HCT116 (cell line): Measurements from ENCODE around the gene BAHCC1. TPM values are rescaled to one million over a fixed set of nuclear protein-coding genes. Genes with fewer than 3 reads are reported as not detected.
A peak's percentile ranks its signal among the peaks of the same experiment; 100 is the strongest.

ENCODE experiments used
- ATAC-seq: fragments of 200-7000 bp; cut with Tn5 transposase; 2 replicates; pipeline ENCODE4 v1.9.1; 2020; ENCODE audit warnings: mild to moderate bottlenecking, moderate library complexity
- BruUV-seq: library from RNA; stranded (reverse); fragments of 400-500 nt; replicated peaks from 2 replicates; lab custom pipeline; 2021; lab: Mats Ljungman, UMichigan
- CTCF ChIA-PET: fragments of 300-600 bp; sonication (Branson Sonifier 250); formaldehyde crosslinking; loops from one replicate; lab custom pipeline; 2021; ENCODE audit warnings: antibody characterized with exemption; lab: Charles Lee
- POLR2A ChIA-PET: fragments of 300-600, 350-600 bp; sonication (Branson Sonifier 250); formaldehyde crosslinking; loops from one replicate; lab custom pipeline; 2021; ENCODE audit warnings: antibody characterized with exemption; lab: Charles Lee
- RAD21 ChIA-PET, 2 experiments: fragments of 300-600 bp; sonication (Branson Sonifier 250); formaldehyde crosslinking; loops; one replicate each; lab custom pipeline; 2023; ENCODE audit warnings: low total read pairs in 2 of 2; ENCODE audit not compliant: uncharacterized antibody in 2 of 2, unreplicated experiment in 2 of 2, low non-redundant PET in 1 of 2; lab: Charles Lee
- DNase-seq: peaks from one replicate; pipeline ENCODE4 v3.0.0-alpha.2; 2010; ENCODE audit warnings: low read depth, low spot score
- H2AFZ ChIP-seq: fragments of 200-600 bp; shearing (Covaris generic), sonication (generic); 2 replicates; pipeline ENCODE4 v1.6.1; 2017; ENCODE audit warnings: low read depth, mixed run types, mixed read lengths, antibody characterized with exemption, low read length; ENCODE audit not compliant: poor library complexity, severe bottlenecking
- H3K27ac ChIP-seq: 2 replicates; pipeline ENCODE4 v1.5.1; 2012; ENCODE audit warnings: low read depth, low read length
- H3K27me3 ChIP-seq: fragments of 200-600 bp; sonication (generic); 2 replicates; pipeline ENCODE4 v1.6.1; 2016; ENCODE audit warnings: mixed run types, low read length, mixed read lengths; ENCODE audit not compliant: insufficient read depth
- H3K36me3 ChIP-seq, 2 experiments: fragments of 200-500 bp in 1 of 2; fragments of 200-600 bp in 1 of 2; sonication (Bioruptor generic) in 1 of 2; sonication (generic) in 1 of 2; 2 replicates each; pipeline versions ENCODE4 v1.5.1 to v1.6.1; 2014 to 2016; ENCODE audit warnings: low read length in 2 of 2, inconsistent platforms in 1 of 2, mixed read lengths in 1 of 2, mixed run types in 1 of 2; ENCODE audit not compliant: insufficient read depth in 2 of 2, control insufficient read depth in 1 of 2
- H3K4me1 ChIP-seq, 2 experiments: fragments of 200-600 bp in 1 of 2; sonication (generic) in 1 of 2; 2 replicates each; pipeline versions ENCODE4 v1.5.1 to v1.6.1; 2012 to 2017; ENCODE audit warnings: low read length in 2 of 2, inconsistent platforms in 1 of 2, mild to moderate bottlenecking in 1 of 2, mixed read lengths in 1 of 2, mixed run types in 1 of 2, moderate library complexity in 1 of 2; ENCODE audit not compliant: insufficient read depth in 2 of 2, control insufficient read depth in 1 of 2
- H3K4me2 ChIP-seq: fragments of 200-600 bp; sonication (generic); 2 replicates; pipeline ENCODE4 v1.6.1; 2017; ENCODE audit warnings: mixed run types, low read length, mixed read lengths
- H3K4me3 ChIP-seq, 2 experiments: fragments of 200-600 bp in 1 of 2; sonication (generic) in 1 of 2; replicated peaks in 1 of 2; 2 replicates each; pipeline ENCODE4 v1.5.1; 2011 to 2016; ENCODE audit warnings: low read length in 2 of 2, control low read depth in 1 of 2, low read depth in 1 of 2, mild to moderate bottlenecking in 1 of 2, mixed read lengths in 1 of 2, mixed run types in 1 of 2
- H3K79me2 ChIP-seq: fragments of 200-600 bp; sonication (generic); 2 replicates; pipeline ENCODE4 v1.6.1; 2017; ENCODE audit warnings: mild to moderate bottlenecking, mixed run types, low read length, moderate library complexity, mixed read lengths; ENCODE audit not compliant: insufficient read depth
- H3K9ac ChIP-seq: fragments of 200-600 bp; sonication (generic); 2 replicates; pipeline ENCODE4 v1.6.1; 2016; ENCODE audit warnings: low read length, mixed read lengths
- H3K9me2 ChIP-seq: fragments of 200-600 bp; sonication (generic), shearing (Covaris generic); 2 replicates; pipeline ENCODE4 v1.6.1; 2017; ENCODE audit warnings: mixed run types, mild to moderate bottlenecking, moderate library complexity; ENCODE audit not compliant: insufficient read depth
- H3K9me3 ChIP-seq, 2 experiments: fragments of 200-500 bp in 1 of 2; fragments of 200-600 bp in 1 of 2; sonication (Bioruptor generic) in 1 of 2; sonication (generic) in 1 of 2; 2 replicates each; pipeline ENCODE4 v1.6.1; 2014 to 2017; ENCODE audit warnings: low read length in 2 of 2, mixed read lengths in 2 of 2, inconsistent platforms in 1 of 2, low read depth in 1 of 2, mild to moderate bottlenecking in 1 of 2, mixed run types in 1 of 2, moderate library complexity in 1 of 2; ENCODE audit not compliant: control insufficient read depth in 1 of 2, insufficient read depth in 1 of 2
- H4K20me1 ChIP-seq: fragments of 200-600 bp; sonication (generic), shearing (Covaris generic); 2 replicates; pipeline ENCODE4 v1.6.1; 2017; ENCODE audit warnings: mixed run types, mild to moderate bottlenecking, moderate library complexity; ENCODE audit not compliant: insufficient read depth
- CBX3 ChIP-seq: IDR thresholded peaks from 2 replicates; pipeline ENCODE4 v1.6.1; 2012; ENCODE audit warnings: low read depth
- ELF1 ChIP-seq: IDR thresholded peaks from 2 replicates; pipeline ENCODE4 v1.6.1; 2012; ENCODE audit warnings: low read depth, borderline replicate concordance
- EZH2 ChIP-seq: fragments of 200-600 bp; sonication (generic); IDR thresholded peaks from 2 replicates; pipeline ENCODE4 v1.6.1; 2017; ENCODE audit warnings: antibody characterized with exemption, mixed run types
- EZH2phosphoT487 ChIP-seq: fragments of 200-600 bp; IDR thresholded peaks from 2 replicates; pipeline ENCODE4 v1.6.1; 2018; ENCODE audit warnings: antibody characterized with exemption, borderline replicate concordance
- FOSL1 ChIP-seq: IDR thresholded peaks from 2 replicates; pipeline ENCODE4 v1.6.1; 2012; ENCODE audit warnings: low read depth
- MAX ChIP-seq: IDR thresholded peaks from 2 replicates; pipeline ENCODE4 v1.6.1; 2012
- POLR2A ChIP-seq: IDR thresholded peaks from 2 replicates; pipeline ENCODE4 v1.7.0; 2011; ENCODE audit warnings: borderline replicate concordance; ENCODE audit not compliant: insufficient read depth, insufficient read length; ENCODE audit errors: extremely low read depth
- POLR2AphosphoS5 ChIP-seq: IDR thresholded peaks from 2 replicates; pipeline ENCODE4 v1.6.1; 2011; ENCODE audit warnings: mild to moderate bottlenecking, low read depth, low read length, moderate library complexity
- RAD21 ChIP-seq: IDR thresholded peaks from 2 replicates; pipeline ENCODE4 v1.6.1; 2012; ENCODE audit warnings: low read depth, mild to moderate bottlenecking
- REST ChIP-seq: IDR thresholded peaks from 2 replicates; pipeline ENCODE4 v1.6.1; 2012; ENCODE audit warnings: low read depth
- SP1 ChIP-seq: IDR thresholded peaks from 2 replicates; pipeline ENCODE4 v1.6.1; 2012; ENCODE audit warnings: low read depth
- SRF ChIP-seq: IDR thresholded peaks from 2 replicates; pipeline ENCODE4 v1.6.1; 2012; ENCODE audit warnings: low read depth
- ZBTB33 ChIP-seq: IDR thresholded peaks from 2 replicates; pipeline ENCODE4 v1.6.1; 2011; ENCODE audit warnings: mild to moderate bottlenecking, low read length, moderate library complexity; ENCODE audit not compliant: insufficient replicate concordance; ENCODE audit errors: extremely low read depth
- ZFX ChIP-seq: fragments of 450-650 bp; IDR thresholded peaks from 2 replicates; pipeline ENCODE4 v1.6.1; 2017
- ZNF274 ChIP-seq: fragments of 200-500 bp; sonication (Bioruptor generic); IDR thresholded peaks from 2 replicates; pipeline ENCODE4 v1.6.1; 2014; ENCODE audit warnings: mild to moderate bottlenecking, low read depth, low read length, inconsistent platforms
- intact Hi-C: fragments of 100-400 bp; cut with micrococcal nuclease; formaldehyde crosslinking; loops from 2 replicates; pipeline ENCODE4 v1.10.0; 2022
- total RNA-seq: library from RNA; stranded (reverse); gene quantifications from one replicate; pipeline ENCODE4 v1.2.1, GENCODE V29; 2021; ENCODE audit not compliant: unreplicated experiment

Gene BAHCC1
- total RNA-seq, 1 experiment from 2014 or later, result 45.2 TPM

GRCh38 chr17:81499601-81499970, 104.3 kb downstream of the BAHCC1 start:
- H2AFZ ChIP-seq, result no peak overlapping the region
- no TSS peak for BruUV-seq
- ATAC-seq (no peak), DNase-seq (no peak)
- no peak overlapping the region for H3K9ac ChIP-seq
- peak overlapping the region; percentile 9; the same call in 1 of the 2 replicates for H3K4me2 ChIP-seq
- TF ChIP-seq MAX, result no peak
- TF ChIP-seq REST, result no peak
- no peak for TF ChIP-seq POLR2A
- TF ChIP-seq EZH2, result no peak
- TF ChIP-seq ZNF274, result no peak
- no peak for TF ChIP-seq SP1
- no peak for TF ChIP-seq FOSL1
- TF ChIP-seq POLR2AphosphoS5, result no peak
- no peak for TF ChIP-seq ZFX
- TF ChIP-seq ZBTB33, result no peak
- no peak for TF ChIP-seq RAD21
- no peak for TF ChIP-seq SRF
- no peak for TF ChIP-seq CBX3
- TF ChIP-seq ELF1, result no peak
- no peak for TF ChIP-seq EZH2phosphoT487
- H3K9me2 ChIP-seq, result no peaks in the 10 kb centered on the region
- no peak overlapping the region for H3K4me3 ChIP-seq
- ChIA-PET RAD21 (interaction anchor here in 1 of 2 experiments (1.1 kb wide), 1 partner anchor 27 kb away, joined by 5 read pairs; no protein-coding TSS in a partner anchor), CTCF (no interaction called here), POLR2A (interaction anchor here (1.2 to 3.9 kb wide), 2 partner anchors 10 to 13 kb away, joined by 4 to 26 read pairs; partner anchors contain the start of gene ACTG1)
- H3K27ac ChIP-seq, result no peak overlapping the region
- intact Hi-C loops, result no loop called here
- H3K36me3 ChIP-seq, result no peaks in the 10 kb centered on the region
- H3K27me3 ChIP-seq, result no peaks in the 10 kb centered on the region
- no peaks in the 10 kb centered on the region for H3K9me3 ChIP-seq
- no peaks in the 10 kb centered on the region for H4K20me1 ChIP-seq
- peaks cover 4 to 18% of the 10 kb centered on the region in 2 experiments; a peak in 3 of 4 replicates for H3K4me1 ChIP-seq
- H3K79me2 ChIP-seq, result no peaks in the 10 kb centered on the region
